ENCODE results near the gene IP6K3. TPM values are rescaled to one million over a fixed set of nuclear protein-coding genes. Genes with fewer than 3 reads are reported as not detected.

IP6K3 gene
- polyA plus RNA-seq, 1 of the 3 experiments (the other 2 are of a cell fraction) = 0.21 TPM

DNA sequence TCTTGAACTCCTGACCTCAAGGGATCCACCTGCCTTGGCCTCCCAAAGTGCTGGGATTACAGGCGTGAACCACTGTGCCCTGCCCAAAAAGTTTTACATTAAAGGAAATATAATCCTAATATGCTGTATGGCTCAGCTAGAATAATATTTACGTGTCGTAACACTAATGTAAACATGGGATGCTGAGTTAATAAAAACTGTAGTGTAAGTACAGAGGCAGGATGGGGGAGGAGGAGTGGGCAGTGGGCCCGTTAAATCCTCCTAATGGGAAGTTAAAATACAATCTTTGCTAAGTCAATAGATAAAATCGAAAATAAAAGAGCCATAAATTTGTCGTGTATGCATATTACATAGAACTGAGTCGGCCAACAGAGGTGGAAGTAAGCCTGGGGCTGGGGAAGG is 12.1 kb upstream of the IP6K3 start:
- ChIA-PET CTCF (interaction anchor here (0.7 to 14.7 kb wide), 8 partner anchors 9 to 405 kb away, joined by 3 to 204 read pairs (median 4); partner anchors contain the start of genes IP6K3 and UQCC2), POLR2A (no interaction called here)
- no peaks in the 10 kb centered on the region for H3K79me2 ChIP-seq (ENCODE audit: insufficient read depth)
- peaks cover 0 to 23% of the 10 kb centered on the region in 2 experiments; a peak in 1 of 4 replicates for H3K4me1 ChIP-seq (ENCODE audit: control insufficient read depth in 1 of 2, insufficient read depth in 2 of 2, low read depth in 1 of 2, low read length in 1 of 2)
- H3F3A ChIP-seq (replicated peaks; ENCODE audit: insufficient read depth) = no peaks in the 10 kb centered on the region
- TF ChIP-seq EZH2phosphoT487 (IDR thresholded peaks at IDR 0.05; ENCODE audit: borderline replicate concordance, low read depth) = no peak
- no peak for TF ChIP-seq FOSL2 (IDR thresholded peaks at IDR 0.05; ENCODE audit: borderline replicate concordance, low read depth)
- no peak for TF ChIP-seq EP300 (IDR thresholded peaks at IDR 0.05; ENCODE audit: borderline replicate concordance in 1 of 2, low read depth in 1 of 2, low read length in 1 of 2)
- TF ChIP-seq MAX (IDR thresholded peaks at IDR 0.05; ENCODE audit: low read depth) = no peak
- no peak for TF ChIP-seq REST (IDR thresholded peaks at IDR 0.05; ENCODE audit: low read depth, low read length)
- TF ChIP-seq ELF1 (IDR thresholded peaks at IDR 0.05) = no peak
- TF ChIP-seq SIN3A (IDR thresholded peaks at IDR 0.05; ENCODE audit: borderline replicate concordance, low read depth, low read length) = no peak
- TF ChIP-seq, protein P1, sequence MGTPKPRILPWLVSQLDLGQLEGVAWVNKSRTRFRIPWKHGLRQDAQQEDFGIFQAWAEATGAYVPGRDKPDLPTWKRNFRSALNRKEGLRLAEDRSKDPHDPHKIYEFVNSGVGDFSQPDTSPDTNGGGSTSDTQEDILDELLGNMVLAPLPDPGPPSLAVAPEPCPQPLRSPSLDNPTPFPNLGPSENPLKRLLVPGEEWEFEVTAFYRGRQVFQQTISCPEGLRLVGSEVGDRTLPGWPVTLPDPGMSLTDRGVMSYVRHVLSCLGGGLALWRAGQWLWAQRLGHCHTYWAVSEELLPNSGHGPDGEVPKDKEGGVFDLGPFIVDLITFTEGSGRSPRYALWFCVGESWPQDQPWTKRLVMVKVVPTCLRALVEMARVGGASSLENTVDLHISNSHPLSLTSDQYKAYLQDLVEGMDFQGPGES (IDR thresholded peaks at IDR 0.05; ENCODE audit: low read depth, low read length) = no peak
- TF ChIP-seq RAD21 (IDR thresholded peaks at IDR 0.05; ENCODE audit: low read length) = no peak
- TF ChIP-seq NRF1 (IDR thresholded peaks at IDR 0.05; ENCODE audit: low read depth, low read length) = no peak
- TF ChIP-seq MXI1 (IDR thresholded peaks at IDR 0.05; ENCODE audit: low read depth, low read length) = no peak
- no peak for TF ChIP-seq CHD2 (IDR thresholded peaks at IDR 0.05; ENCODE audit: low read length, partially characterized antibody)
- no peak overlapping the region for H2AFZ ChIP-seq (ENCODE audit: low read depth)
- H3K4me3 ChIP-seq (ENCODE audit: low read depth in 2 of 2, low read length in 1 of 2) = no peak overlapping the region
- 56% methylated on average over 7 of the region's 7 CpGs for WGBS (ENCODE audit: low lambda C conversion rate)
- no peak overlapping the region for H3K9ac ChIP-seq
- H3K27me3 ChIP-seq (ENCODE audit: insufficient read depth) = no peaks in the 10 kb centered on the region
- no peaks in the 10 kb centered on the region for H3K36me3 ChIP-seq (replicated peaks in 1 of 2; ENCODE audit: control insufficient read depth in 1 of 2, insufficient read depth in 2 of 2, low read length in 1 of 2)
- no peaks in the 10 kb centered on the region for H3K9me2 ChIP-seq
- DNase-seq = no peak
- H4K20me1 ChIP-seq (ENCODE audit: insufficient read depth) = no peaks in the 10 kb centered on the region
- no peak overlapping the region for H3K27ac ChIP-seq (ENCODE audit: low read depth in 2 of 2, low read length in 1 of 2)
- H3K4me2 ChIP-seq = no peak overlapping the region
- no peaks in the 10 kb centered on the region for H3K9me3 ChIP-seq

- CTCF ChIA-PET = interaction anchor here (0.6 to 7.6 kb wide), 7 partner anchors 11 to 651 kb away, joined by 3 to 116 read pairs (median 6); partner anchors contain the start of genes IP6K3 and UQCC2
Measured at GRCh38 chr6:33757906-33758305, 11.2 kb upstream of the IP6K3 start.

More at GRCh38 chr6:33757906-33758305, 11.2 kb upstream of the IP6K3 start:
- TF ChIP-seq, protein P2, sequence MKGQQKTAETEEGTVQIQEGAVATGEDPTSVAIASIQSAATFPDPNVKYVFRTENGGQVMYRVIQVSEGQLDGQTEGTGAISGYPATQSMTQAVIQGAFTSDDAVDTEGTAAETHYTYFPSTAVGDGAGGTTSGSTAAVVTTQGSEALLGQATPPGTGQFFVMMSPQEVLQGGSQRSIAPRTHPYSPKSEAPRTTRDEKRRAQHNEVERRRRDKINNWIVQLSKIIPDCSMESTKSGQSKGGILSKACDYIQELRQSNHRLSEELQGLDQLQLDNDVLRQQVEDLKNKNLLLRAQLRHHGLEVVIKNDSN (IDR thresholded peaks at IDR 0.05; ENCODE audit: borderline replicate concordance, low read depth) = no peak
- TF ChIP-seq FOSL2 (IDR thresholded peaks at IDR 0.05; ENCODE audit: borderline replicate concordance, low read depth) = no peak
- TF ChIP-seq, protein P3, sequence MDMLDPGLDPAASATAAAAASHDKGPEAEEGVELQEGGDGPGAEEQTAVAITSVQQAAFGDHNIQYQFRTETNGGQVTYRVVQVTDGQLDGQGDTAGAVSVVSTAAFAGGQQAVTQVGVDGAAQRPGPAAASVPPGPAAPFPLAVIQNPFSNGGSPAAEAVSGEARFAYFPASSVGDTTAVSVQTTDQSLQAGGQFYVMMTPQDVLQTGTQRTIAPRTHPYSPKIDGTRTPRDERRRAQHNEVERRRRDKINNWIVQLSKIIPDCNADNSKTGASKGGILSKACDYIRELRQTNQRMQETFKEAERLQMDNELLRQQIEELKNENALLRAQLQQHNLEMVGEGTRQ (IDR thresholded peaks at IDR 0.05; ENCODE audit: borderline replicate concordance, low read depth, low read length) = no peak
- TF ChIP-seq EP300 (IDR thresholded peaks at IDR 0.05; ENCODE audit: borderline replicate concordance in 1 of 2, low read depth in 1 of 2, low read length in 1 of 2) = no peak
- no peak for TF ChIP-seq FOXM1 (IDR thresholded peaks at IDR 0.05; ENCODE audit: low read depth)
- TF ChIP-seq REST (IDR thresholded peaks at IDR 0.05; ENCODE audit: low read depth, low read length) = no peak
- TF ChIP-seq RXRA (IDR thresholded peaks at IDR 0.05; ENCODE audit: borderline replicate concordance, low read depth) = no peak
- Histone ChIP-seq H4K20me1 (ENCODE audit: insufficient read depth) (no peaks in the 10 kb centered on the region), H3K9ac (no peak overlapping the region), H3K27ac (ENCODE audit: low read depth in 2 of 2, low read length in 1 of 2) (no peak overlapping the region), H3K4me1 (ENCODE audit: control insufficient read depth in 1 of 2, insufficient read depth in 2 of 2, low read depth in 1 of 2, low read length in 1 of 2) (peaks cover 0 to 23% of the 10 kb centered on the region in 2 experiments; a peak in 1 of 4 replicates), H3K79me2 (ENCODE audit: insufficient read depth) (no peaks in the 10 kb centered on the region), H3K9me2 (no peaks in the 10 kb centered on the region), H3K9me3 (no peaks in the 10 kb centered on the region), H3F3A (replicated peaks; ENCODE audit: insufficient read depth) (no peaks in the 10 kb centered on the region), H2AFZ (ENCODE audit: low read depth) (no peak overlapping the region), H3K36me3 (replicated peaks in 1 of 2; ENCODE audit: control insufficient read depth in 1 of 2, insufficient read depth in 2 of 2, low read length in 1 of 2) (no peaks in the 10 kb centered on the region), H3K27me3 (ENCODE audit: insufficient read depth) (no peaks in the 10 kb centered on the region), H3K4me3 (ENCODE audit: low read depth in 2 of 2, low read length in 1 of 2) (no peak overlapping the region), H3K4me2 (no peak overlapping the region)
- 85% methylated on average over 10 of the region's 10 CpGs for WGBS (ENCODE audit: low lambda C conversion rate)
- no peak for DNase-seq
- POLR2A ChIA-PET = no interaction called here

All from SK-N-SH (cell line).